Transverse colon (tissue), 4 donors: ENCODE measurements around the gene RABGEF1. TPM values are rescaled to one million over a fixed set of nuclear protein-coding genes. Genes with fewer than 3 reads are reported as not detected.
A peak's percentile ranks its signal among the peaks of the same experiment; 100 is the strongest.
"Not testable (repeated sequence)": the region's sequence is repeated elsewhere in the genome, so short reads cannot be mapped to it uniquely, and the experiment has no call there.

Experiments
- DNase-seq: peaks from one replicate; pipeline ENCODE4 v3.0.0-alpha.2; 2019
- H3K27ac ChIP-seq, 4 donors: fragments of 200-600 bp; sonication (generic); 2 replicates each; pipeline ENCODE4 v1.5.1; 2016 to 2018; ENCODE audit warnings: inconsistent platforms in 4 of 4
- H3K27me3 ChIP-seq: fragments of 200-600 bp; sonication (generic); 2 replicates; pipeline ENCODE4 v1.5.1; 2017; ENCODE audit warnings: inconsistent platforms
- H3K36me3 ChIP-seq, 4 donors: fragments of 200-600 bp; sonication (generic); 2 replicates each; pipeline ENCODE4 v1.5.1; 2017 to 2019; ENCODE audit warnings: inconsistent platforms in 4 of 4
- H3K4me1 ChIP-seq, 4 donors: fragments of 200-600 bp; sonication (generic); 2 replicates each; pipeline ENCODE4 v1.5.1; 2017 to 2020; ENCODE audit warnings: inconsistent platforms in 4 of 4
- H3K4me3 ChIP-seq, 4 donors: fragments of 200-600 bp; sonication (generic); 1 replicate in 1 of 4; 2 replicates in 3 of 4; pipeline versions ENCODE4 v1.5.1 to v1.6.1; 2017 to 2019; ENCODE audit warnings: inconsistent platforms in 4 of 4
- H3K9me3 ChIP-seq, 2 donors: fragments of 200-600 bp; sonication (generic); 2 replicates each; pipeline ENCODE4 v1.5.1; 2017 to 2019; ENCODE audit warnings: inconsistent platforms in 2 of 2
- EP300 ChIP-seq: sonication (generic); formaldehyde crosslinking; IDR thresholded peaks from one replicate; pipeline ENCODE4 v1.6.1; 2017; ENCODE audit warnings: antibody characterized with exemption, low read depth
- POLR2A ChIP-seq: fragments of 450-650 bp; IDR thresholded peaks from one replicate; pipeline ENCODE4 v1.6.1; 2016; ENCODE audit warnings: antibody characterized with exemption, mild to moderate bottlenecking, moderate library complexity
- POLR2AphosphoS5 ChIP-seq, 3 donors: sonication (generic); formaldehyde crosslinking; IDR thresholded peaks; one replicate each; pipeline ENCODE4 v1.6.1; 2016; ENCODE audit warnings: antibody characterized with exemption in 3 of 3
- WGBS, 2 donors: methylation state at CpG; one replicate each; pipeline ENCODE4 v1.1.5; 2018; ENCODE audit warnings: low coverage in 1 of 2; 5-methylcytosine and 5-hydroxymethylcytosine counted together
- in situ Hi-C, 4 donors: fragments of 200-750 bp; cut with MboI; loops; one replicate each; pipeline versions ENCODE4 v1.15.0 to v1.15.1; 2017; ENCODE audit warnings: low sequenced_read_pairs in 3 of 4, low pct_ligation_motif_present in 1 of 4, low pct_unique_long_range_greater_than_20kb in 1 of 4
- intact Hi-C: fragments of 100-400 bp; cut with DNase I; formaldehyde crosslinking; loops from one replicate; pipeline ENCODE4 v1.15.1; 2023; ENCODE audit warnings: low total_unique reads
- total RNA-seq, 4 donors: library from RNA; depleted of rRNA; stranded (reverse); fragments of >200 nt; gene quantifications; one replicate each; pipeline ENCODE4 v1.1.0, GENCODE V29; 2016
- TF ChIP-seq, protein P1 (sequence below), 5 experiments: fragments of 200-600 bp in 3 of 5; fragments of 450-650 bp in 2 of 5; sonication (generic) in 3 of 5; IDR thresholded peaks; 1 replicate in 2 of 5; 2 replicates in 3 of 5; pipeline ENCODE4 v1.5.1; 2016 to 2017; ENCODE audit warnings: antibody characterized with exemption in 5 of 5, inconsistent platforms in 3 of 5, mild to moderate bottlenecking in 2 of 5, moderate library complexity in 1 of 5

Gene RABGEF1
- total RNA-seq, 4 donors from 2014 or later = 12.7 to 32.9 (median 30.4) TPM

DNA sequence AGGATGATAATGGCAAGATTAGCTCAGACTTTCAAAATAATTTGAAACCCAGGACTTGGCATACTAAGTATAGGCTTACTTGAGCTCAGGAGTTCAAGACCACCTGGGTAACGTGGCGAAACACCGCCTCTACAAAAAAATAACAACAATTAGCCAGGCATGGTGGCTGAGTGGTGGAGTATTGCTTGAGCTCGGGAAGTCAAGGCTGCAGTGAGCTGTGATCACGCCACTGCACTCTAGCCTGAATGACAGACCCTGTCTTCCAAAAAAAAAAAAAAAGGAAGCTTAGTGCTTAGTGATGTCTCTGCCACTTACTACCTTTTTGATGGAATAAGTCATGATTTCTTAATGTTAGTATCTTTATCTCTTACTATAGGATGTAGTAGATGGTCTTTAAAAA lies 25.5 kb downstream of the RABGEF1 start:
- 93 to 96% methylated on average over 5 of the region's 5 CpGs for WGBS, 2 donors
- no peaks in the 10 kb centered on the region for H3K9me3 ChIP-seq
- no peak overlapping the region for H3K4me3 ChIP-seq
- no peaks in the 10 kb centered on the region for H3K36me3 ChIP-seq
- no peaks in the 10 kb centered on the region for H3K27me3 ChIP-seq
- H3K27ac ChIP-seq = no peak overlapping the region
- intact Hi-C loops (no loop called here), in situ Hi-C loops (no loop called here)
- DNase-seq = no peak
- no peak for TF ChIP-seq EP300
- TF ChIP-seq POLR2A = no peak
- TF ChIP-seq, protein P1, sequence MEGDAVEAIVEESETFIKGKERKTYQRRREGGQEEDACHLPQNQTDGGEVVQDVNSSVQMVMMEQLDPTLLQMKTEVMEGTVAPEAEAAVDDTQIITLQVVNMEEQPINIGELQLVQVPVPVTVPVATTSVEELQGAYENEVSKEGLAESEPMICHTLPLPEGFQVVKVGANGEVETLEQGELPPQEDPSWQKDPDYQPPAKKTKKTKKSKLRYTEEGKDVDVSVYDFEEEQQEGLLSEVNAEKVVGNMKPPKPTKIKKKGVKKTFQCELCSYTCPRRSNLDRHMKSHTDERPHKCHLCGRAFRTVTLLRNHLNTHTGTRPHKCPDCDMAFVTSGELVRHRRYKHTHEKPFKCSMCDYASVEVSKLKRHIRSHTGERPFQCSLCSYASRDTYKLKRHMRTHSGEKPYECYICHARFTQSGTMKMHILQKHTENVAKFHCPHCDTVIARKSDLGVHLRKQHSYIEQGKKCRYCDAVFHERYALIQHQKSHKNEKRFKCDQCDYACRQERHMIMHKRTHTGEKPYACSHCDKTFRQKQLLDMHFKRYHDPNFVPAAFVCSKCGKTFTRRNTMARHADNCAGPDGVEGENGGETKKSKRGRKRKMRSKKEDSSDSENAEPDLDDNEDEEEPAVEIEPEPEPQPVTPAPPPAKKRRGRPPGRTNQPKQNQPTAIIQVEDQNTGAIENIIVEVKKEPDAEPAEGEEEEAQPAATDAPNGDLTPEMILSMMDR (IDR thresholded peaks at IDR 0.05) = no peak
- no peak for TF ChIP-seq POLR2AphosphoS5 (IDR thresholded peaks at IDR 0.05)
- H3K4me1 ChIP-seq = peaks cover 5 to 33% (median 9%) of the 10 kb centered on the region in 4 donors

DNA sequence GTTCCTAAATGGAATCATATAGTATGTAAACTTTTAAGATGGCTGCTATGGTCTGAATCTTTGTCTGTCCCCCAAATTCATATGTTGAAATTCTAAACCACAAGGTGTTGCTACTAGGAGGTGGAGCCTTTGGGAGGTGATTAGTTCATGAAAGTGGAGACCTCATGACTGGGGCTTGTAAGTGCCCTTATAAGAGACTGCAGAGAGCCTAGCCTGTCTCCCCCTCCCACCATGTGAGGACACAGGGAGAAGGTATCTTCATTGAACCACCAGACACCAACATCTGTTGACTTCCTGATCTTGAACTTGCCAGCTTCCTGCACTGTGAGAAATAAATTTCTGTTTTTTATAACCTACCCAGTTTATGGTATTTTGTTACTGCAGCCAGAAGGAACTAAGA lies 27.0 kb downstream of the RABGEF1 start:
- H3K9me3 ChIP-seq, H3K36me3 ChIP-seq, H3K27ac ChIP-seq, in situ Hi-C loops, H3K4me3 ChIP-seq, H3K27me3 ChIP-seq, intact Hi-C loops, DNase-seq: not testable (repeated sequence)
- H3K4me1 ChIP-seq = peaks cover 5 to 33% (median 9%) of the 10 kb centered on the region in 4 donors

DNA sequence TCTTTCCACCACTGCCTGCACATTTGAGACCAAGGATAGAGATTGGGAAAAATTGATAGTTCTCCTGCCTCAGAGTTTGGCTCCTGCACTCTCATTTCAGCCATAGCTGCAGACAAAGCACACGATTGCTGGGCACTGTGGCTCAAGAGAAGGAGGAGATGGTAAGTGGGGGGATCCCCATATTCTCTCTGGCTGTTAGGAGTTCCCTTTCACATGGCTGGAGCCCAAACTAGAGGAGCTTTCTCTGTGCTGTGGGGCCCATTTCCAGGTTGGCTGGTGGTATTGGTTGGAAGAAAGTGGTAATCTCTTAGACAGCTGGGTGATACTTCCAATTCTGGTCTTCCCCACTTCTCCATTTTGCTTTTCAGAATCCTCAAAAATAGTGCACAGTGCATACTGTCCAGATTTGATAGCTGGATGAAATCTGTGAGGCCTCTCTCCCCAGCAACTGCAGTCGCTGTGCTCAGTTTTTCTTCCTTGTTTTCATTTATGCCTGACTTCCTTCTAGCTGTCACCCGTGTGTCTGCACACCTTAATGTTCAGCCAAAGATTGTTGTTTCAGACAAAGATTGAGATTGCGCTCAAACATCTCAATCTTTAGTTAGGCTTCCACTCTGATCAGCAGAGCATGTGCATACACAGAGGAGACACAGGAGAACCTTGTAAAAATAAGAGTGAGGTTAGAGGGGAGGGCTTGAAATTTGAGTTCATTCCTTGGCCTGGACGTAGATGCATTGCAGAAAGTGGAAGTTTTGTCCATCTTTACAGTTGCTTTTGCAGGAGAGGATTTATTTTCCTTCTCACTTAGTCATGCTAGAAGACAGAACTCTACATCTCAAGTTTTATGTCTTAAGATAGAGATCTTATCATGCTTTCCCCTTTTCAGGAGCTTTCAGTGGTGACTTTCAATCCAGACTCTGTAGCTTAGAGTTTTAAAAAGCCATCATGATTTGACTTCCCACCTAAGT lies 28.6 kb downstream of the RABGEF1 start:
- Histone ChIP-seq H3K27ac (peak overlapping the region in 1 of 4 donors; percentile 51), H3K36me3 (peaks cover 0 to 6% (median 0%) of the 10 kb centered on the region in 4 donors), H3K4me1 (peaks cover 5 to 33% (median 9%) of the 10 kb centered on the region in 4 donors), H3K4me3 (no peak overlapping the region), H3K9me3 (no peaks in the 10 kb centered on the region), H3K27me3 (no peaks in the 10 kb centered on the region)
- in situ Hi-C loops = no loop called here
- DNase-seq = no peak
- TF ChIP-seq POLR2AphosphoS5 (IDR thresholded peaks at IDR 0.05) (no peak), POLR2A (no peak), EP300 (no peak)
- TF ChIP-seq, protein P1 (IDR thresholded peaks at IDR 0.05) = no peak
- 42 to 66% methylated on average over 3 to 5 of the region's 5 CpGs for WGBS, 2 donors
- intact Hi-C loops = no loop called here

DNA sequence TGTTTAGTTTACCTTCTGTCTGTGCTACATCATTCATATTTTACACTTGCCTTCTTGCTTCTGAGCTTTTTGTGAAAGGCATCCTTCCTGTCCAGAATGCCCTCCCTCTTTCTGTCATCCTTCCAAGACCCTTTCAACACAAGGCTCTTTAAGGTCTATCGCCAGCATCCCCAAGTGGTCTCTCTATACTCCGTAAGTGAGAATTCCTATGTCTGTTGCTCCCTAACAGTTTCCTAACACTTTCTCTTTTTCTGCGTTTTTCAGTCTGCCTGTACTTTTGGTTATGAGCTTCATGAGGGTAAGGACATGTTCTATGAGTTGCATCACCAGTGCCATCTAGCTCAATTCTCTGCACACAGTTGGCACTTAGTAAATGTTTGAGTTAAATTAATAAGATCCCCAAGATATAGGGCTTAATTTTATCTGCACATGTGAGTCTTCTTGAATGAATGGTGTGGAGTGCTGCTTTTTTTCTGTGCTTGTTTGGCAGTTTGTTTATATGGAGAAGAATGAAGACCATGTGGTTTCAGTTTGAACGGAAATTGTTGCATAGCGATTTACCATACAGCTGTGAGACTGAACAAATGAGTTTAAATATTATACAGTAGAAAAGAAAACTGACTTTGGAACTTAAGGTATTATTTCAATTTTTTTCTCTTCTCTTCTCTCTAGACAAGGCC lies 29.4 kb downstream of the RABGEF1 start:
- TF ChIP-seq, protein P1 (IDR thresholded peaks at IDR 0.05) = no peak
- TF ChIP-seq POLR2A (no peak), EP300 (no peak), POLR2AphosphoS5 (IDR thresholded peaks at IDR 0.05) (no peak)
- intact Hi-C loops = no loop called here
- peaks cover 5 to 33% (median 9%) of the 10 kb centered on the region in 4 donors for H3K4me1 ChIP-seq
- in situ Hi-C loops = no loop called here
- H3K27me3 ChIP-seq = no peaks in the 10 kb centered on the region
- WGBS, 2 donors = 58 to 61% methylated on average over 5 of the region's 5 CpGs
- no peak overlapping the region for H3K4me3 ChIP-seq
- peaks cover 0 to 6% (median 3%) of the 10 kb centered on the region in 4 donors for H3K36me3 ChIP-seq
- peak overlapping the region in 2 of 4 donors; percentile 39 to 51 for H3K27ac ChIP-seq
- no peak for DNase-seq
- no peaks in the 10 kb centered on the region for H3K9me3 ChIP-seq
